GM23248 (cell line): ENCODE data around the gene NRF1. TPM values are rescaled to one million over a fixed set of nuclear protein-coding genes. Genes with fewer than 3 reads are reported as not detected.
A peak's percentile ranks its signal among the peaks of the same experiment; 100 is the strongest.

ENCODE experiments used
- DNase-seq: peaks from one replicate; pipeline ENCODE4 v3.0.0-alpha.2; 2015
- H2AFZ ChIP-seq: fragments of 200-600 bp; sonication (generic); 2 replicates; pipeline ENCODE4 v1.6.1; 2016; ENCODE audit warnings: antibody characterized with exemption
- H3F3A ChIP-seq: fragments of 200-600 bp; sonication (generic); 2 replicates; pipeline ENCODE4 v1.6.1; 2016; ENCODE audit warnings: mild to moderate bottlenecking, antibody characterized with exemption, mixed run types; ENCODE audit not compliant: insufficient read depth
- H3K27ac ChIP-seq: fragments of 200-600 bp; sonication (generic); 2 replicates; pipeline ENCODE4 v1.5.1; 2016; ENCODE audit warnings: mild to moderate bottlenecking
- H3K27me3 ChIP-seq: fragments of 200-600 bp; sonication (generic); replicated peaks from 2 replicates; pipeline ENCODE4 v1.6.1; 2016; ENCODE audit warnings: mild to moderate bottlenecking; ENCODE audit not compliant: insufficient read depth
- H3K36me3 ChIP-seq: fragments of 200-600 bp; sonication (generic); 2 replicates; pipeline ENCODE4 v1.6.1; 2016; ENCODE audit warnings: low read depth, mild to moderate bottlenecking
- H3K4me1 ChIP-seq: fragments of 200-600 bp; sonication (generic); 2 replicates; pipeline ENCODE4 v1.6.1; 2016; ENCODE audit warnings: mild to moderate bottlenecking; ENCODE audit not compliant: insufficient read depth
- H3K4me2 ChIP-seq: fragments of 200-600 bp; sonication (generic); one replicate; pipeline ENCODE4 v1.6.1; 2016; ENCODE audit warnings: mild to moderate bottlenecking; ENCODE audit not compliant: unreplicated experiment
- H3K4me3 ChIP-seq: fragments of 200-600 bp; sonication (generic); 2 replicates; pipeline ENCODE4 v1.5.1; 2016; ENCODE audit warnings: mild to moderate bottlenecking
- H3K79me2 ChIP-seq: fragments of 200-600 bp; sonication (generic); 2 replicates; pipeline ENCODE4 v1.6.1; 2016; ENCODE audit warnings: mild to moderate bottlenecking; ENCODE audit not compliant: insufficient read depth
- H3K9ac ChIP-seq: fragments of 200-600 bp; sonication (generic); 2 replicates; pipeline ENCODE4 v1.6.1; 2016; ENCODE audit warnings: mild to moderate bottlenecking
- H3K9me2 ChIP-seq: fragments of 200-600 bp; sonication (generic); 2 replicates; pipeline ENCODE4 v1.6.1; 2016; ENCODE audit warnings: mixed run types, mild to moderate bottlenecking, moderate library complexity; ENCODE audit not compliant: insufficient read depth
- H3K9me3 ChIP-seq: fragments of 200-600 bp; sonication (generic); one replicate; pipeline ENCODE4 v1.6.1; 2017; ENCODE audit warnings: low read depth
- H4K20me1 ChIP-seq: fragments of 200-600 bp; sonication (generic); 2 replicates; pipeline ENCODE4 v1.6.0; 2016; ENCODE audit not compliant: insufficient read depth
- EZH2 ChIP-seq: fragments of 200-600 bp; sonication (generic); IDR thresholded peaks from 2 replicates; pipeline ENCODE4 v1.6.1; 2018; ENCODE audit warnings: antibody characterized with exemption, mild to moderate bottlenecking; ENCODE audit not compliant: insufficient read depth, poor library complexity, severe bottlenecking
- EZH2phosphoT487 ChIP-seq: fragments of 200-600 bp; sonication (generic); IDR thresholded peaks from 2 replicates; pipeline ENCODE4 v1.6.1; 2018; ENCODE audit warnings: antibody characterized with exemption, moderate library complexity, mild to moderate bottlenecking, low read depth; ENCODE audit not compliant: insufficient read depth
- WGBS, 2 experiments: methylation state at CpG; one replicate each; pipeline ENCODE4 v1.1.6; 2015 to 2017; ENCODE audit warnings: low lambda C conversion rate in 2 of 2, low coverage in 1 of 2; ENCODE audit errors: missing lambda C conversion rate in 2 of 2; 5-methylcytosine and 5-hydroxymethylcytosine counted together
- in situ Hi-C: fragments of 300-500 bp; cut with MboI; formaldehyde crosslinking; loops from 2 replicates; pipeline ENCODE4 v1.15.0; 2020
- polyA plus RNA-seq: library from polyadenylated mRNA; unstranded; fragments of >200 nt; fragmentation: Nextera tagmentation; extraction: Ambion mirVana; gene quantifications from 2 replicates; pipeline ENCODE4 v1.2.1, GENCODE V29; 2016
- total RNA-seq: library from RNA; depleted of rRNA; stranded (reverse); fragments of >200 nt; shearing (Covaris generic); gene quantifications from 2 replicates; pipeline ENCODE4 v1.2.3, GENCODE V29; 2014

NRF1 gene
- total and polyA plus RNA-seq, 2 experiments from 2014 or later, result 3.5 to 11.1 TPM

GRCh38 chr7:129604713-129605437 is 6.6 kb upstream of the NRF1 start:
- no peak overlapping the region for H3K9ac ChIP-seq
- no peaks in the 10 kb centered on the region for H3K9me3 ChIP-seq
- 82 to 86% methylated on average over 8 of the region's 8 CpGs for WGBS, 2 experiments
- H3K36me3 ChIP-seq, result no peaks in the 10 kb centered on the region
- H3F3A ChIP-seq, result no peaks in the 10 kb centered on the region
- H2AFZ ChIP-seq, result no peak overlapping the region
- H3K9me2 ChIP-seq, result no peaks in the 10 kb centered on the region
- no peaks in the 10 kb centered on the region for H3K27me3 ChIP-seq
- peaks cover 9% of the 10 kb centered on the region; the same call in 1 of the 2 replicates for H3K79me2 ChIP-seq
- in situ Hi-C loops, result no loop called here
- TF ChIP-seq EZH2phosphoT487 (no peak), EZH2 (no peak)
- no peak overlapping the region for H3K4me3 ChIP-seq
- no peak overlapping the region for H3K4me2 ChIP-seq
- no peak overlapping the region for H3K27ac ChIP-seq
- DNase-seq, result no peak
- no peaks in the 10 kb centered on the region for H4K20me1 ChIP-seq
- peaks cover 1% of the 10 kb centered on the region; the same call in 1 of the 2 replicates for H3K4me1 ChIP-seq

DNA sequence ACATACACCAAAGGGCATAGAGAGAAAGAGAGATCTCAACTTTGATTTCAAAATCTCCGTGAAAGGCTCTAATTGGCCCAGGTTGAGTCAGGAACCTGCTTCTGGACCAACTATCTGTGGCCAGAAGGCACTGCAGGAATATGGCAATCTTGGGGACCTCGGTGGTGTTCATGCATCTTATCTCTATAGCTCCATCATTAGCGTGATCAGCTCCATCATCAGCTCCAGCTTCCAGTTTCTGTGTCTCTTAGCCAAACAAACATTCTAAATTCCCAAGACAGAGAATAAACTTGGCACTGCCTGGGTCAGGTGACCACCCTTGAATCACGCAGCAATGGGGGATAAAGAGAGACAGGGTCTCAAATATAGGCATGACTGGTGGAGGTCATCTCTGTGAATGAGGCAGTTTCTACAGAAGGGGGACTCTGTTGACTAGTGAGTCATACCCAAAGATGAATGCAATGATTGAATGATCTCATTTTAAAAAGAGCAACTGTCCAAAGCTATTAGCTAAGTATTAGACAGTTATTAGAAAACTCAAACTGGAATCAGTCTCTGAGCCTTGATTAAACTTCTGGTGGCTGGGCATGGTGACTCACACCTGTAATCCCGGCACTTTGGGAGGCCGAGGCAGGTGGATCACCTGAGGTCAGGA is 5.4 kb upstream of the NRF1 start:
- Histone ChIP-seq H3K27ac (no peak overlapping the region), H3K36me3 (no peaks in the 10 kb centered on the region), H3K4me1 (peaks cover 6% of the 10 kb centered on the region; the same call in 1 of the 2 replicates), H3K9me2 (no peaks in the 10 kb centered on the region), H3K9ac (no peak overlapping the region), H2AFZ (no peak overlapping the region), H3K27me3 (no peaks in the 10 kb centered on the region), H3F3A (no peaks in the 10 kb centered on the region), H4K20me1 (no peaks in the 10 kb centered on the region), H3K79me2 (peaks cover 21% of the 10 kb centered on the region), H3K4me2 (no peak overlapping the region), H3K4me3 (no peak overlapping the region), H3K9me3 (no peaks in the 10 kb centered on the region)
- DNase-seq, result no peak
- in situ Hi-C loops, result no loop called here
- TF ChIP-seq EZH2 (no peak), EZH2phosphoT487 (no peak)
- WGBS, 2 experiments, result 81 to 85% methylated on average over 6 of the region's 6 CpGs

DNA sequence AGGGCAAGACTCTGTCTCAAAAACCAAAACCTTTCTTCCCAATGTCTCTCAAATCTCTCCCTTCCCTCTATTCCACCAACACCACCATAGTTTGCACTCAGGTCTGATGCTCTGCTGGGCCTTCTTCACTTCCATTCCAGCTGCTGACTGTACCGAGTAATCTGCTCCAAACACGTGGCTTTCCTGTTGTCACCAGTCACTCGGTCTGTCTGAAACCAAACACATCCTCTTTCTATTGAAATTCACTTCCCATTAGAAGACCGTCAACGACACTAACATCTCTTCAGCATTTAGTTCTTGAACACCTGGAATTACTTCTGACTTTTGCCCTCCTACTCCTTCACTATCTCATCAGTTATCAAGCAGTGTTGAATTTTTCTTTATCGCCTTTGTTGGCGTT is 4.7 kb upstream of the NRF1 start:
- Histone ChIP-seq H4K20me1 (no peaks in the 10 kb centered on the region), H3K36me3 (no peaks in the 10 kb centered on the region), H3K4me2 (no peak overlapping the region), H3K79me2 (peaks cover 23% of the 10 kb centered on the region), H3K27ac (no peak overlapping the region), H3K9me2 (no peaks in the 10 kb centered on the region), H3K9me3 (no peaks in the 10 kb centered on the region), H3K4me1 (peaks cover 6% of the 10 kb centered on the region; the same call in 1 of the 2 replicates), H3K4me3 (no peak overlapping the region), H3F3A (no peaks in the 10 kb centered on the region), H2AFZ (no peak overlapping the region), H3K27me3 (no peaks in the 10 kb centered on the region), H3K9ac (no peak overlapping the region)
- in situ Hi-C loops, result no loop called here
- 72% methylated on average over 7 of the region's 7 CpGs for WGBS, 2 experiments
- no peak for DNase-seq
- no peak for TF ChIP-seq EZH2
- TF ChIP-seq EZH2phosphoT487, result no peak

DNA sequence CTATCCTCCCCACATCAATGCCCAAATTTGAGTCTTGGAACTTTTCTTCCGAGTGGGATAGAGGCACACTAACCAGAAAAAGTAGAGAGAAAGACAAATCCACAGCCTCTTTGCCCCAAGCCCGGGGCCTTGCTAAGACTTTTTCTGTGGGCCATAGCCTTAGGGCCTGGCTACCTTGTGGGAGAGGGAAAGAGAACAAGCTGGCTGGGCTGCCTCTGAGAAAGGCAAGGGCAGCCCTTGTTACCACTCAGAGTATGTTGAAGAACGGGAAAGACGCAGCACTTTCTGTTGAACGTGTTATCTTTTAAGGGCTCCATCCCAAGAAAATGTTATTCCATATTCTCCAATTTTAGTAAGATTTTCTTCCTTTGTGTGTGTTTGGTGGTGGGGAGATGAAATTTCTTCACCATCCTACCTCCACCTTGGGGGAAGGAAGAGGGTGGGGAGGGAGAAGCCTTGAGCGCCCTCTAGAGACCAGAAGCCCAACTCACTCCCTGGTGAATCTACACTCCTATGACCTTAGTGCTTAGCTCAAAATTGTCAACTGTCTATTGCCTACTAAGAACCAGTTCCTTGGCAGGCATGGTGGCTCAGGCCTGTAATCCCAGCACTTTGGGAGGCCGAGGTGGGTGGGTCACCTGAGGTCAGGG is 3.9 kb upstream of the NRF1 start:
- no peaks in the 10 kb centered on the region for H3K9me3 ChIP-seq
- no peak overlapping the region for H3K9ac ChIP-seq
- in situ Hi-C loops, result no loop called here
- WGBS, 2 experiments, result 70 to 73% methylated on average over 7 of the region's 7 CpGs
- H3K4me1 ChIP-seq, result peaks cover 6% of the 10 kb centered on the region; the same call in 1 of the 2 replicates
- no peaks in the 10 kb centered on the region for H3K36me3 ChIP-seq
- H2AFZ ChIP-seq, result no peak overlapping the region
- H3K79me2 ChIP-seq, result peaks cover 27% of the 10 kb centered on the region
- H3K9me2 ChIP-seq, result no peaks in the 10 kb centered on the region
- no peak overlapping the region for H3K27ac ChIP-seq
- DNase-seq, result peak; percentile 62
- H3K27me3 ChIP-seq, result no peaks in the 10 kb centered on the region
- no peak for TF ChIP-seq EZH2
- TF ChIP-seq EZH2phosphoT487, result no peak
- no peak overlapping the region for H3K4me3 ChIP-seq
- no peaks in the 10 kb centered on the region for H3F3A ChIP-seq
- H3K4me2 ChIP-seq, result no peak overlapping the region
- H4K20me1 ChIP-seq, result no peaks in the 10 kb centered on the region
